ENCODE results near the gene PLCB1. TPM values are rescaled to one million over a fixed set of nuclear protein-coding genes. Genes with fewer than 3 reads are reported as not detected.

The PLCB1 gene
- total and polyA plus RNA-seq, 2 donors (not counting 3 experiments of a cell fraction or from before 2014, with no cell fraction given), result 10.2 to 53.4 TPM

GRCh38 chr20:8930726-8931125 is 798.7 kb downstream of the PLCB1 start:
- H3K27ac ChIP-seq (ENCODE audit: insufficient read depth, low read depth, low read length), result no peak overlapping the region
- BruUV-seq (replicated peaks), result no TSS peak
- no peaks in the 10 kb centered on the region for H3K79me2 ChIP-seq (ENCODE audit: control insufficient read depth, insufficient read depth, low read length)
- H2AFZ ChIP-seq (ENCODE audit: low read depth, low read length), result no peak overlapping the region
- no peaks in the 10 kb centered on the region for H3K9me1 ChIP-seq (replicated peaks; ENCODE audit: control insufficient read depth, extremely low read depth, insufficient read depth, low read length)
- H3K36me3 ChIP-seq (ENCODE audit: control insufficient read depth in 2 of 2, extremely low read depth in 1 of 2, insufficient read depth in 2 of 2, low read length in 2 of 2), result no peaks in the 10 kb centered on the region
- intact Hi-C loops (cut with micrococcal nuclease), result no loop called here
- ChIA-PET CTCF (no interaction called here), POLR2A (no interaction called here)
- H4K20me1 ChIP-seq (replicated peaks; ENCODE audit: control insufficient read depth, extremely low read depth, insufficient read depth, low read length), result no peaks in the 10 kb centered on the region
- no peaks in the 10 kb centered on the region for H3K4me1 ChIP-seq (ENCODE audit: control insufficient read depth, extremely low read depth, insufficient read depth, low read length)
- H3K4me3 ChIP-seq (replicated peaks in 1 of 3; ENCODE audit: insufficient read depth in 1 of 3, low read depth in 1 of 3, low read length in 3 of 3), result no peak overlapping the region
- no peak for FAIRE-seq
- no peak for TF ChIP-seq EZH2 (IDR thresholded peaks at IDR 0.05; ENCODE audit: borderline replicate concordance, low read depth, low read length, severe bottlenecking)
- no peak for TF ChIP-seq MAX (IDR thresholded peaks at IDR 0.05; ENCODE audit: insufficient read depth, insufficient read length)
- no peak for TF ChIP-seq POLR2A (IDR thresholded peaks at IDR 0.05; ENCODE audit: low read depth, low read length)
- TF ChIP-seq CTCF (IDR thresholded peaks at IDR 0.05; ENCODE audit: extremely low read depth in 1 of 2, insufficient read depth in 1 of 2, low read depth in 1 of 2, low read length in 2 of 2), result no peak
- TF ChIP-seq FOS (IDR thresholded peaks at IDR 0.05; ENCODE audit: borderline replicate concordance, insufficient read depth, low read length), result no peak
- TF ChIP-seq GATA2 (IDR thresholded peaks at IDR 0.05; ENCODE audit: insufficient read depth, insufficient read length, low read depth, low read length), result no peak
- TF ChIP-seq JUN (IDR thresholded peaks at IDR 0.05; ENCODE audit: borderline replicate concordance, insufficient read depth, insufficient read length, low read depth), result no peak
- no peak for TF ChIP-seq MYC (IDR thresholded peaks at IDR 0.05; ENCODE audit: low read depth, low read length)
- no peak for TF ChIP-seq POLR2AphosphoS5 (IDR thresholded peaks at IDR 0.05; ENCODE audit: insufficient read depth, low read depth, low read length)
- dilution Hi-C loops (cut with MboI; ENCODE audit: extremely low pct_ligation_motif_present, low sequenced_read_pairs), result no loop called here
- DNase-seq (ENCODE audit: low read depth, low spot score), result no peak
- H3K27me3 ChIP-seq (ENCODE audit: control insufficient read depth in 2 of 2, insufficient read depth in 2 of 2, low read length in 2 of 2), result no peaks in the 10 kb centered on the region
- H3K4me2 ChIP-seq (ENCODE audit: insufficient read depth, low read length), result no peak overlapping the region
- H3K9ac ChIP-seq (replicated peaks; ENCODE audit: extremely low read depth, insufficient read depth, low read length), result no peak overlapping the region
- no peaks in the 10 kb centered on the region for H3K9me3 ChIP-seq (replicated peaks; ENCODE audit: control insufficient read depth, insufficient read depth, low read length)
